ENCODE data around the gene CEACAM16. TPM values are rescaled to one million over a fixed set of nuclear protein-coding genes. Genes with fewer than 3 reads are reported as not detected.

The CEACAM16 gene
- polyA plus RNA-seq, 1 donor, result not detected

GRCh38 chr19:44725251-44725650 lies 26.3 kb downstream of the CEACAM16 start:
- Histone ChIP-seq H3K4me3 (ENCODE audit: low read length) (no peak overlapping the region), H3K4me1 (ENCODE audit: control insufficient read depth, insufficient read depth, low read length) (peaks cover 43% of the 10 kb centered on the region), H3K27ac (ENCODE audit: low read length) (peak overlapping the region; percentile 79), H3K27me3 (ENCODE audit: control insufficient read depth, insufficient read depth, low read length) (no peaks in the 10 kb centered on the region), H3K36me3 (ENCODE audit: control insufficient read depth, insufficient read depth, low read length) (no peaks in the 10 kb centered on the region), H3K9me3 (ENCODE audit: control insufficient read depth, low read depth, low read length) (no peaks in the 10 kb centered on the region)
- no CpG with 5 or more reads among the region's 18 CpGs for WGBS (ENCODE audit: insufficient coverage, low lambda C conversion rate)
- peak; percentile 88 to 97 for DNase-seq

- DNase-seq, result no peak
- no peaks in the 10 kb centered on the region for H3K27me3 ChIP-seq (ENCODE audit: control insufficient read depth, insufficient read depth, low read length)
- no peak overlapping the region for H3K4me3 ChIP-seq (ENCODE audit: low read length)
- no CpG with 5 or more reads among the region's 5 CpGs for WGBS (ENCODE audit: insufficient coverage, low lambda C conversion rate)
- H3K27ac ChIP-seq (ENCODE audit: low read length), result peak overlapping the region; percentile 79
- H3K9me3 ChIP-seq (ENCODE audit: control insufficient read depth, low read depth, low read length), result no peaks in the 10 kb centered on the region
- H3K4me1 ChIP-seq (ENCODE audit: control insufficient read depth, insufficient read depth, low read length), result peaks cover 43% of the 10 kb centered on the region
- H3K36me3 ChIP-seq (ENCODE audit: control insufficient read depth, insufficient read depth, low read length), result no peaks in the 10 kb centered on the region
Measured at GRCh38 chr19:44725684-44726083, 26.7 kb downstream of the CEACAM16 start.

GRCh38 chr19:44726465-44726864 lies 27.5 kb downstream of the CEACAM16 start:
- WGBS (ENCODE audit: insufficient coverage, low lambda C conversion rate), result no CpG with 5 or more reads among the region's 12 CpGs
- DNase-seq, result peak; percentile 73 to 84
- Histone ChIP-seq H3K4me1 (ENCODE audit: control insufficient read depth, insufficient read depth, low read length) (peaks cover 43% of the 10 kb centered on the region), H3K9me3 (ENCODE audit: control insufficient read depth, low read depth, low read length) (no peaks in the 10 kb centered on the region), H3K27me3 (ENCODE audit: control insufficient read depth, insufficient read depth, low read length) (no peaks in the 10 kb centered on the region), H3K4me3 (ENCODE audit: low read length) (no peak overlapping the region), H3K27ac (ENCODE audit: low read length) (peak overlapping the region; percentile 79), H3K36me3 (ENCODE audit: control insufficient read depth, insufficient read depth, low read length) (no peaks in the 10 kb centered on the region)

- H3K9me3 ChIP-seq (ENCODE audit: control insufficient read depth, low read depth, low read length), result no peaks in the 10 kb centered on the region
- no peak for DNase-seq
- H3K36me3 ChIP-seq (ENCODE audit: control insufficient read depth, insufficient read depth, low read length), result no peaks in the 10 kb centered on the region
- WGBS (ENCODE audit: insufficient coverage, low lambda C conversion rate), result no CpG with 5 or more reads among the region's 6 CpGs
- no peaks in the 10 kb centered on the region for H3K27me3 ChIP-seq (ENCODE audit: control insufficient read depth, insufficient read depth, low read length)
- no peak overlapping the region for H3K27ac ChIP-seq (ENCODE audit: low read length)
- peaks cover 32% of the 10 kb centered on the region for H3K4me1 ChIP-seq (ENCODE audit: control insufficient read depth, insufficient read depth, low read length)
- H3K4me3 ChIP-seq (ENCODE audit: low read length), result no peak overlapping the region
Measured at GRCh38 chr19:44728178-44728577, 29.2 kb downstream of the CEACAM16 start.

- no peaks in the 10 kb centered on the region for H3K9me3 ChIP-seq (ENCODE audit: control insufficient read depth, low read depth, low read length)
- 100% methylated on average over 2 of the region's 8 CpGs for WGBS (ENCODE audit: insufficient coverage, low lambda C conversion rate)
- no peak overlapping the region for H3K27ac ChIP-seq (ENCODE audit: low read length)
- no peak for DNase-seq
- H3K36me3 ChIP-seq (ENCODE audit: control insufficient read depth, insufficient read depth, low read length), result no peaks in the 10 kb centered on the region
- H3K27me3 ChIP-seq (ENCODE audit: control insufficient read depth, insufficient read depth, low read length), result no peaks in the 10 kb centered on the region
- peaks cover 18% of the 10 kb centered on the region for H3K4me1 ChIP-seq (ENCODE audit: control insufficient read depth, insufficient read depth, low read length)
- no peak overlapping the region for H3K4me3 ChIP-seq (ENCODE audit: low read length)
Measured at GRCh38 chr19:44729516-44730033, 30.6 kb downstream of the CEACAM16 start.

- no CpG with 5 or more reads among the region's 5 CpGs for WGBS (ENCODE audit: insufficient coverage, low lambda C conversion rate)
- Histone ChIP-seq H3K4me3 (ENCODE audit: low read length) (no peak overlapping the region), H3K36me3 (ENCODE audit: control insufficient read depth, insufficient read depth, low read length) (no peaks in the 10 kb centered on the region), H3K9me3 (ENCODE audit: control insufficient read depth, low read depth, low read length) (no peaks in the 10 kb centered on the region), H3K27ac (ENCODE audit: low read length) (no peak overlapping the region), H3K27me3 (ENCODE audit: control insufficient read depth, insufficient read depth, low read length) (no peaks in the 10 kb centered on the region), H3K4me1 (ENCODE audit: control insufficient read depth, insufficient read depth, low read length) (peaks cover 7% of the 10 kb centered on the region)
- no peak for DNase-seq
Measured at GRCh38 chr19:44731081-44731480, 32.1 kb downstream of the CEACAM16 start.

- no peaks in the 10 kb centered on the region for H3K9me3 ChIP-seq (ENCODE audit: control insufficient read depth, low read depth, low read length)
- no peak overlapping the region for H3K4me3 ChIP-seq (ENCODE audit: low read length)
- WGBS (ENCODE audit: insufficient coverage, low lambda C conversion rate), result no CpG with 5 or more reads among the region's 5 CpGs
- peaks cover 4% of the 10 kb centered on the region for H3K4me1 ChIP-seq (ENCODE audit: control insufficient read depth, insufficient read depth, low read length)
- H3K36me3 ChIP-seq (ENCODE audit: control insufficient read depth, insufficient read depth, low read length), result no peaks in the 10 kb centered on the region
- H3K27me3 ChIP-seq (ENCODE audit: control insufficient read depth, insufficient read depth, low read length), result no peaks in the 10 kb centered on the region
- no peak overlapping the region for H3K27ac ChIP-seq (ENCODE audit: low read length)
- no peak for DNase-seq
Measured at GRCh38 chr19:44731622-44732021, 32.7 kb downstream of the CEACAM16 start.

- Histone ChIP-seq H3K27me3 (ENCODE audit: control insufficient read depth, insufficient read depth, low read length) (no peaks in the 10 kb centered on the region), H3K4me3 (ENCODE audit: low read length) (no peak overlapping the region), H3K4me1 (ENCODE audit: control insufficient read depth, insufficient read depth, low read length) (no peaks in the 10 kb centered on the region), H3K27ac (ENCODE audit: low read length) (no peak overlapping the region), H3K36me3 (ENCODE audit: control insufficient read depth, insufficient read depth, low read length) (no peaks in the 10 kb centered on the region), H3K9me3 (ENCODE audit: control insufficient read depth, low read depth, low read length) (no peaks in the 10 kb centered on the region)
- peak in 1 of 2 donors; percentile 0 for DNase-seq
- 70% methylated on average over 2 of the region's 11 CpGs for WGBS (ENCODE audit: insufficient coverage, low lambda C conversion rate)
Measured at GRCh38 chr19:44732235-44733014, 33.5 kb downstream of the CEACAM16 start.

GRCh38 chr19:44734357-44734756 lies 35.4 kb downstream of the CEACAM16 start:
- no peaks in the 10 kb centered on the region for H3K27me3 ChIP-seq (ENCODE audit: control insufficient read depth, insufficient read depth, low read length)
- H3K27ac ChIP-seq (ENCODE audit: low read length), result no peak overlapping the region
- H3K9me3 ChIP-seq (ENCODE audit: control insufficient read depth, low read depth, low read length), result no peaks in the 10 kb centered on the region
- H3K4me1 ChIP-seq (ENCODE audit: control insufficient read depth, insufficient read depth, low read length), result peaks cover 7% of the 10 kb centered on the region
- no peak for DNase-seq
- no peak overlapping the region for H3K4me3 ChIP-seq (ENCODE audit: low read length)
- H3K36me3 ChIP-seq (ENCODE audit: control insufficient read depth, insufficient read depth, low read length), result no peaks in the 10 kb centered on the region
- no CpG with 5 or more reads among the region's 1 CpG for WGBS (ENCODE audit: insufficient coverage, low lambda C conversion rate)

GRCh38 chr19:44735011-44735410 lies 36.1 kb downstream of the CEACAM16 start:
- Histone ChIP-seq H3K36me3 (ENCODE audit: control insufficient read depth, insufficient read depth, low read length) (no peaks in the 10 kb centered on the region), H3K9me3 (ENCODE audit: control insufficient read depth, low read depth, low read length) (no peaks in the 10 kb centered on the region), H3K4me1 (ENCODE audit: control insufficient read depth, insufficient read depth, low read length) (peaks cover 8% of the 10 kb centered on the region), H3K27me3 (ENCODE audit: control insufficient read depth, insufficient read depth, low read length) (no peaks in the 10 kb centered on the region), H3K27ac (ENCODE audit: low read length) (no peak overlapping the region), H3K4me3 (ENCODE audit: low read length) (no peak overlapping the region)
- no CpG with 5 or more reads among the region's 5 CpGs for WGBS (ENCODE audit: insufficient coverage, low lambda C conversion rate)
- DNase-seq, result no peak

Data from large intestine (tissue), 3 donors.